GM12891 (cell line): ENCODE measurements around the gene XKR8.
"Not testable (repeated sequence)": the region's sequence is repeated elsewhere in the genome, so short reads cannot be mapped to it uniquely, and the experiment has no call there.

Experiments used
- DNase-seq: peaks from one replicate; pipeline ENCODE4 v3.0.0; 2011; ENCODE audit warnings: low spot score; ENCODE audit not compliant: insufficient read length
- FAIRE-seq: peaks from 2 replicates; lab custom pipeline; 2011; peaks lifted over from hg19 to GRCh38; lab: Jason Lieb, UNC
- PAX5 ChIP-seq: IDR thresholded peaks from 2 replicates; pipeline ENCODE4 v1.6.1; 2011; ENCODE audit warnings: low read length, moderate library complexity, mild to moderate bottlenecking; ENCODE audit not compliant: insufficient read depth, severe bottlenecking
- POLR2A ChIP-seq: IDR thresholded peaks from 2 replicates; pipeline ENCODE4 v1.6.1; 2011; ENCODE audit warnings: low read depth, low read length, control low read depth
- POLR2AphosphoS5 ChIP-seq: IDR thresholded peaks from 2 replicates; pipeline ENCODE4 v1.6.1; 2011; ENCODE audit warnings: low read depth, low read length, control low read depth
- POU2F2 ChIP-seq: IDR thresholded peaks from 2 replicates; pipeline ENCODE4 v1.6.1; 2011; ENCODE audit warnings: low read depth, mild to moderate bottlenecking, control low read depth, low read length, moderate library complexity
- SPI1 ChIP-seq: IDR thresholded peaks from 2 replicates; pipeline ENCODE4 v1.6.1; 2011; ENCODE audit warnings: low read depth, low read length, control low read depth
- TAF1 ChIP-seq: IDR thresholded peaks from 2 replicates; pipeline ENCODE4 v1.6.1; 2011; ENCODE audit warnings: low read depth, low read length, control low read depth

The XKR8 gene

DNA sequence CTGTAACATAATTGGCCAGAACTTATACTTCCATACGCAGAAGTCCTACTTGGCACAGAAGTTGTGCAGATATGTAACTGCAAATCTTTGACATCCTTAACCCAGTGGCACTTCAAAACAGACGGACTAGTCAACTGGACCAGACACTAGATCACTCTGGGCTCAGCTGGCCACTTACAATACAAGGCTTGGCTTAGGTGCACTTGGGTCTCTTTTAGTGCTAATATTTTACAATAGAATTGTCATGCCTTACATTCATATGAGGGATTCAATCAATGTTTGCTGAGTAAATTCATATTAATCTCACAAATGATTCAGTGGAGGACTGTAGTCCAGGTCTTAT, 20.1 kb downstream of the XKR8 start:
- TF ChIP-seq POLR2AphosphoS5, result no peak
- TF ChIP-seq POLR2A, result no peak
- TF ChIP-seq POU2F2, result no peak
- no peak for TF ChIP-seq TAF1
- TF ChIP-seq SPI1, result no peak
- no peak for TF ChIP-seq PAX5
- FAIRE-seq (no peak), DNase-seq (no peak)

DNA sequence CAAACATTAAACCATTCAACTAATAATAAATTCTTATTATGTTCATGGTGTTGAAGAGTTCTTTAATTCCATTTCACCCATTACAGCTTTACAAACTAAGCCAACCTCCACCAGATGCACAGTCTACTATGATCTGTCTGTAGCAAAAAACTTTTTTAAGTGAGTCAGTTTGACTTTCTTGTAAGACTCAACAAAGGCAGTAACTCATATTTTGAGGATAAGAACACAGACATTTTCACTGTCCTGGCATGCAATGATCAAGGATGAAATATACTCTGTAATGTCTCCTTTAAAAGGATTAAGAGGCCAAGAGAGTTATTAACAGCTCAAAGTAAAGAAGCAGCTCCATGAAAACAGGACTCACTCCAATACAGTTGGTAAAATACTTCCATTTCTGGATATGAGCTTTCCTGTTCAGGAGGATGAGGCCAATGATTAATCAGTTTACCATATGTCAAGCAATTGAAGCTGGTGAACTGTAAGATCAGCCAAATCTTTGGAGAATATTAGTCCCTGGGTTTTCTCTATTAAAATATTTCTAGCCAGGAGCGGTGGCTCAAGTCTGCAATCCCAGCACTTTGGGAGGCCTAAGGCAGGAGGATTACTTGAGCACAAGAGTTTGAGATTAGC, 20.6 kb downstream of the XKR8 start:
- TF ChIP-seq TAF1 (no peak), POLR2AphosphoS5 (no peak), SPI1 (no peak), PAX5 (no peak), POLR2A (no peak), POU2F2 (no peak)
- FAIRE-seq, result peak; percentile 5
- no peak for DNase-seq

DNA sequence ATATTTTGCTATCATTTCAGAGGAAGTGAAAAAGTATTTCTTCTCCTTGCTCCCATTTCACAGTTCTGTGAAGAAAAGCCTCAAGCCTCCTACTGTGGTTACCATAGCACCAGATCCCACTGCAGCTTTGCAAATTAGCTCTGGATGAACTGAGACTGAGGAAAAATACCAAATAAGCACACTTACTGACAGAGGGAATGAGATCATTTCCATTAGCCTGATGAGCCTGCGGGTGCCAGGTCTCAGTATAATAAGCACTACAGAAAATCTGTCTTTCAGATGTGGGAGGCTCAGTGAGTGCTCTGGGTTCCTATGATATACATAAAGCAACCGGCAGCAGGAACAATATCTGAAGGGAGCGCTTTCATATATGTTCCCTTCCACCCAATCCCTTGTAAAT, 21.4 kb downstream of the XKR8 start:
- FAIRE-seq, result no peak
- TF ChIP-seq SPI1 (no peak), PAX5 (no peak), TAF1 (no peak), POLR2A (no peak), POU2F2 (no peak), POLR2AphosphoS5 (no peak)
- DNase-seq, result no peak

DNA sequence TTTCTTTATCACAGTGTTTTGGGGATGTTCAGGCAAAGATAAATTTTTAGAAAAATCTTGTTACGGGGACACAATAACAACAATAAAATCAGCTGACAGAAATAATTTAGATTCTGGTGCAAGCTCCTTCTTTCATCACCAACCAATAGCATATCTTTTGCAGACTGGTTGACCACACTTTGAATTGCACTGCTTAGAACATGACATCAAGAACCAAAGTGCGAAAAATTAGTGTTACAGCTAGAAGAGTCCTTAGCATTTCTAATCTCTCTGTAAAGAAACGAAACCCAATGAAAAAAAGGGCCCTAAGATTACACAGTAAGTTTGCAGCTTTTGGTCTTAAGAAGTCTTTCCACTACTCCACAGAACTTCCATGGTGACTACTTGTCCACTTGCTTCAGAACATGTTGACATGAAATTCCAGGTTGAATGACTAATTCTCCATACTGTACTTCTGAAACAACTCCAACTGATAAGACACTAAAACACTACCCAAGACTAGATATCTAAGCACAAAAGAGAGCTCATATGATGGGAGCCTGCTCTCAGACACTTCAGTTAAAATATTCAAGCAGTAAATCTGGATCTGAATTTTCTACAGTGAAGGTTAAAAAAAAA, 31.3 kb downstream of the XKR8 start:
- TF ChIP-seq POLR2A, result no peak
- TF ChIP-seq SPI1, result no peak
- no peak for TF ChIP-seq PAX5
- TF ChIP-seq POLR2AphosphoS5, result no peak
- TF ChIP-seq TAF1, result no peak
- no peak for TF ChIP-seq POU2F2
- no peak for FAIRE-seq

DNA sequence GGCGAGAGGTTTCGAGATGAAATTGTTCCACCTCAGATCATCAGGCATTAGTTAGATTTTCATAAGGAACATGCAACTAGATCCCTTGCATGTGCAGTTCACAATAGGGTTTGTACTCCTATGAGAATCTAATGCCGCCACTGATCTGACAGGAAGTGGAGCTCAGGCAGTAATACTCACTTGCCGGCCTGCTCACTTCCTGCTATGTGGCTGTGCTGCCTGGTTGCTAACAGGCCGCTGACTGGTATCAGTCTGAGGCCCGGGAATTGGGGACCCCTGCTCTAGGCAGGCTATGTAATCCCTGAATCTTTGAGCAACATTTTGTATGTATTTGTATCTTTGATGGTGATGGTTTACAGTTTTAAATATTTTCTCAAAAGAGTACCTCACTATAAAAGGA, 32.5 kb downstream of the XKR8 start:
- TF ChIP-seq SPI1, result peak; percentile 55
- TF ChIP-seq POLR2AphosphoS5, result no peak
- no peak for TF ChIP-seq POU2F2
- FAIRE-seq (peak; percentile 83), DNase-seq (no peak)

More for the DNA sequence above, 31.3 kb downstream of the XKR8 start:
- DNase-seq, result no peak

DNA sequence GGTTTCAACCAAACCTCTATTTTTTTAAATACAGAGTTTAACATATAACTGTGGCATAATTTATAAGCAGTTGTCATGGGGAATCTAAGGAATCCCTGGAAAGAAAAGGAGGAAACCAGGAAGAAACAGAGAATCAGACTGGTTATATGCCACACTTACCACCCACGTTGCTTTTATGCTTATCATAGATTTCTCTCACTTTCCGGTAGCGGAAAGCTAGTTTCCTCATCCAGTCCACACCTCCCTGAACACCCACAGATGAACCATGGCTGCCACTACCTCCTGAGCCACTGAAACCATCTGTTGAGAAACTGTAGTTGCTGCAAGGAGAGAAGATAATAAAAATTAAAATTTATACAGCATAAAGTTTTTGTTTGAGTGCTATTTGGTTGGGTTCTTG, 33.5 kb downstream of the XKR8 start:
- DNase-seq (no peak), FAIRE-seq (no peak)
- TF ChIP-seq POLR2A, result no peak
- no peak for TF ChIP-seq PAX5
- TF ChIP-seq SPI1, result no peak
- no peak for TF ChIP-seq TAF1
- no peak for TF ChIP-seq POU2F2
- TF ChIP-seq POLR2AphosphoS5, result no peak

DNA sequence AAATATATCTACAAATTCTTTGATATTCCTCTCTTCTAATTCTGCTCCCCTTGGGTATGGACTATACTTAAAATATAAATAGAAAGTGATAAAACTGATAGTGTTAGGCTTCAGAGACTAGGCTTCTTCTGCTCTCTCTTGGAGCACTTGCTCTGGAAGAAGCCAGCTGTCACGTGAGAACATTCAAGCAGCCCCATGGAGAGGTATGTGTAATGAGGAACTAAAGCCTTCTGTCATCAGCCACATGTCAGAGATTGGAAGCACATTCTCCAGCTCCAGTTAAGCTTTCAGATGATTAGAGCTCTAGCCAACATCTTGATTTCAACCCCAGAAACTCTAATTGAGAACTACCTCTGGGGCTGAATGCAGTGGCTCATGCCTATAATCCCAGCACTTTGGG, 34.3 kb downstream of the XKR8 start:
- DNase-seq (no peak), FAIRE-seq (no peak)
- TF ChIP-seq POLR2AphosphoS5 (no peak), TAF1 (no peak), SPI1 (no peak), PAX5 (no peak), POU2F2 (no peak), POLR2A (no peak)

DNA sequence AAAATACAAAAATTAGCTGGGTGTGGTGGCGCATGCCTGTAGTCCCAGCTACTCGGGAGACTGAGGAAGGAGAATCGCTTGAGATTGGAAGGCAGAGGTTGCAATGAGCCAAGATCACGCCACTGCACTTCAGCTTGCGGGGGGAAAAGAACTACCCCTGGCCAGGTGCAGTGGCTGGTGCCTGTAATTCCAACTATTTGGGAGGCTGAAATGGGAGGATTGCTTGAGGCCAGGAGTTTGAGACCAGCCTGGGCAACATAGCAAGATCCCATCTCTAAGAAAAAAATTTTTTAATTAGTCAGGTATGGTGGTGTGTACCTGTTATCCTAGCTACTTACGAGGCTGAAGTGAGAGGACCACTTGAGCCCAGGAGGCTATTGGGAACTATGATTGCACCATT, 34.8 kb downstream of the XKR8 start:
- not testable (repeated sequence) for DNase-seq, FAIRE-seq

DNA sequence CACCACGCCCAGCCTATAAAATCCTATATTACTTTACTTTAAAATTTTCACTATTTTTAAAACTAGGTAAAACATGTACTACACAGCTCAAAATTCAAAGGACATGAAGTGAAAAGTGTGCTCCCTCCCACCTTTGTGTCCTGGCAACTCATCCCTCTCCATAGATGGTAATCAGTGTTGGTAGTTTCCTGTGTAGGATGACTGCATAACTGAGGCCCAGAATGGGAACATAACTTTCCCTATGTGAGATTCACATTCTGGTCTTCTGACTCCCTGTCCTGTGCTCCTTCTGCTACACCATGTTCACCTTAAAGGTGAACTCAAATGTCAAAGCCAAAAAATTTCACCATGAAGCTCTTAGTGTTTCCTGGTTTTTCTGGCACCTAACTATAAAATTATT, 39.3 kb downstream of the XKR8 start:
- TF ChIP-seq POU2F2 (no peak), SPI1 (no peak), POLR2A (no peak), TAF1 (no peak), POLR2AphosphoS5 (no peak), PAX5 (no peak)
- FAIRE-seq, result no peak
- DNase-seq, result no peak

DNA sequence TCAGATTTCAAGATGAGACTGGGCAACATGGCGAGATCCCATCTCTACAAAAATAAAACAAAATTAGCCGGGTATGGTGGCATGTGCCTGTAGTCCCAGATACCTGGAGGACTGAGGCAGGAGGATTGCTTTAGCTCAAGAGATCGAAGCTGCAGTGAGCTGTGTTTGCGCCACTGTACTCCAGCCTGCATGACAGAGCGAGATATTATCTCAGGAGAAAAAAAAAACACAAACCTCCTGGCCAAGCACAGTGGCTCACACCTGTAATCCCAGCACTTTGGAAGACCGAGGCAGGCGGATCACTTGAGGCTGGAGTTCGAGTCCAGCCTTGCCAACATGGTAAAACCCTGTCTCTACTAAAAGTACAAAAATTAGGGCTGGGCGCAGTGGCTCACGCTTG, 42.8 kb downstream of the XKR8 start:
- FAIRE-seq (no peak), DNase-seq (no peak)
- TF ChIP-seq POLR2AphosphoS5 (no peak), POLR2A (no peak), TAF1 (no peak), POU2F2 (no peak), SPI1 (no peak), PAX5 (no peak)

DNA sequence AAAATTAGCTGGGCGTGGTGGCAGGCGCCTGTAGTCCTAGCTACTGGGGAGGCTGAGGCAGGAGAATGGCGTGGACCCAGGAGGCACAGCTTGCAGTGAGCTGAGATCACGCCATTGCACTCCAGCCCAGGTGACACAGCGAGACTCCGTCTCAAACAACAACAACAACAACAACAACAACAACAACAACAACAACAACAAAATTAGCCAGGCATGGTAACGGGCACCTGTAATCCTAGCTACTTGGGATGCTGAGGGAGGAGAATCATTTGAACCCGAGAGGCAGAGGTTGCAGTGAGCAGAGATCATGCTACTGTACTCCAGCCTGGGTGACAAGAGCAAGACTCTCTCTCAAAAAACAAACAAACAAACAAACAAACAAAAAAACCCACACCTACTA, 43.3 kb downstream of the XKR8 start:
- FAIRE-seq, DNase-seq: not testable (repeated sequence)
